Activated CD8-positive, alpha-beta memory T cell treated with anti-CD3 and anti-CD28 coated beads, Interleukin-2, amount 50 U/mL, for 1 hour (primary cell): Measurements from ENCODE around the gene PTPRT.

ENCODE experiments used
- DNase-seq: peaks from one replicate; pipeline ENCODE4 v3.0.0-alpha.2; 2020; ENCODE audit errors: extremely low read depth

The PTPRT gene

DNA sequence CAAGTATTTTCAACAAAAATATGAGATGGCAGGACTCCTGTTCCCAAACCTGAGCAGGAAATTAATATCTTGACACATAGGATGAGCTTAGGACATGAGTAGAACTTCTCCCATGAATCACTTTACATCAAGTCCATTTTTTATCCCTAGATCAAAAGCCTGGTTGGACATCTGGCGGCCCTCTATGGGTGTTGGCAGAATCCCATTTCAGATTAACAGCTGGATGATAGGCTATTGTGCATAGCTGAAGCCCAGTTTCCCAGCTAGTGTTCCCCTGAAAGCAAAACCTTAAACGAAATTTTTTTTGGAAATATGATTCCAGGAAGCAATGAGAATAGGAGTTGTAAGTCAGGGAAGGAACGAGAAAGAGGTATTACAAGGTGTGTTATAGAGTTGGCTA, 1122.1 kb downstream of the PTPRT start:
- no peak for DNase-seq

DNA sequence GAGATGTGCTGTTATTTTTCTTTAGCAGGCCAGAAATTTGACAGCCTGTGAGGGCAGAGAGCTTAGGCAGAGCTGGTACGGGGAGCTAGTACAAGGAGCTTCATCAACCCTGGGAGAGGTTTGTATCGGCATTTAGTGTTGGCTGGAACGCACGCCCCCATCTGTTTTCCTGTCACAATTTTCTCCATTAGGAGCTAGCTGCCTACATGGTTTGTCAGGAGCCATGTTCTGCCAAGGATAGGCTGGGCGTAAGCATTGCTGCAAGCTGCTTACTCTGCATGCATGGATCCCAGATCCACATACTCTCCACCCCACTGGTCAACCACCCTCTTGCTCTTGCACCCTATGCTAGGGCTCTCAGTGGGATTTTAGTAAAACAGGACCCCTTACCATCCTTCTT, 1122.5 kb downstream of the PTPRT start:
- DNase-seq: no peak

DNA sequence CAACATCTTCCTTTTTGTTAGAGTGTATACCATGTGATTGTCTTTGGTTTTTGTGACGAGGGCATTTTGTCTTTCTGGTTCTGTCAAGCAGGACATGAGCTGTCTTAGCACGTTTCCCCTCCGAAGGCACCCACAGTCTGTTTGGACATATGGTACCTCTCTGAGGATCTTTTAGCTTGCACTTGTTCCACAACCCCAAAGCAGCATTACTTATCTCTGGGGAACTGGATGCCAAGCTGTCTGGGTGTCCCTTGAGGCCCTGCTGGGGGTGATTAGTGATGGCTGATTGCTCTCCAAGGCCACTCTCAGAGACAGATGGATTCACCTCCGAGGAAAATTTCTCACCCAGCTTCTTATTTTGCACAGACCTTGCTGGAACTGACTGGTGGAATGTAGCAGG, 1126.6 kb downstream of the PTPRT start:
- DNase-seq: no peak

DNA sequence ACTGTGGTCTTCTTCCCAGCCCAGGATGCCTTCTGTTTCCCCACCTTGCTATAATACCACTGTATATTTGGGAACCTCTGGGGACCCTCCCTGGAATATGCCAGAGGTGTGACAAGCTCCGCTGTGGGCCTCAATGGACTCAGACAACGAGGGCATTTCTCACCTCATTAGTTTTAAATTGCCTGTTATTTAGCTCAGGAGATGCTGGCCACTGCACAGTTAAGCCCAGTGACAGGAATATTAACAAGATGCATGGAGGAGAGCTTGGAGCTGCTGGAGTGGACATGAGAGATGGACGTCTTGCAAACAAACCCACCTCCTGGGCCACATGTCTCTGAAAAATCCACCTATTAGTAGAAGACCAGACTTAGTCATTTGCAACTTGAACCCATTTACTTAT, 1136.4 kb downstream of the PTPRT start:
- DNase-seq: no peak

DNA sequence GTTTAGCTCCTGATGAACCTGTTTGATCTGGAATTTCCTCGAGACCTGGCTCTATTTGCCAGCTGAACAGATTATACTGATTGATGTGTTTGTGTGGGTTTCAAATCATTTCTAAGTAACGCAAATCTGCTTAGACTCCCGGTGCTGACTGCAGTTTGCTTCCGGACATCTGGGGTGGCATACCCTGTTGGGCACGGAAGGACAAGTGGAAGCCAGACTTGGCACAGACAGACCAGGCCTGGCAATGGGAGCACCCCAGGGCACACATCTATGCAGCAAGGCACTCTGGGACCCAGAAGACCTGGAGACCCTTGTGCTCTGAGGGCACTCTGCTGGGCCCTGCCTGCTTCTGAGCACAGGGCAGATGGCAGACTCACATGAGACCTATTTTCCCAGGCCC, 1137.8 kb downstream of the PTPRT start:
- no peak for DNase-seq

DNA sequence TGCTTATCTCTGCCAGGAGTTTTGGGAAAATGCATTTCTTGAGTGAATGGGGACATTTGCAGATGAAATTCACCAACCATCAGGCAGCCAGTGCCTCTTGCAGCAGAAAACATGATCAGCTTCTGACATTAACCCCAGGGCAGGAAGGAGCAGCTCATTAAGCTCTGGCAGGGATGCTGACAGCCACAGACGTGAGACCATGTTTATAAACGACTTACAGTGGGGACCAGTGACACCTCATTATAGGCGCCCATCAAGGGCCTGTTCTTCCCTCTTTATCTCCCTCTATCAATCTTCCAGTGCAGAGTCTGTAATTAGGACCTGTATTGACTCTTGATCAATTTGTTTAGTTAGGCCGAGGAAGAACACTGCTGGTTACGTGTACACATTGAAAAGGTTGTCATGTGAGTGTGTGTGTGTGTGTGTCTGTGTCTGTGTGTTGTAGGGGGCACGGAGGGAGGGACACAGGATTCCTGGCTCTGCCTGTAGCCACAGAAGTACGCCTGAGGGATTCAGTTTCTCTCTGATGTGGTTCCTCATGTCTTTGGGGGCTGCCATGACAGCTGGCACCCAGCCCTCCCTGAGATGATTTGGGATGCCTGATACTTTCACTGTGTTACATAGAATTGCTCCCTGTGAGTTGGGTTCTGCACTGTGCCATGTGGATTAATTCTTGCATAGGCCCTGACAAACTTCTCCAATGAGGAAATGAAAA, 1143.2 kb downstream of the PTPRT start:
- DNase-seq: no peak

DNA sequence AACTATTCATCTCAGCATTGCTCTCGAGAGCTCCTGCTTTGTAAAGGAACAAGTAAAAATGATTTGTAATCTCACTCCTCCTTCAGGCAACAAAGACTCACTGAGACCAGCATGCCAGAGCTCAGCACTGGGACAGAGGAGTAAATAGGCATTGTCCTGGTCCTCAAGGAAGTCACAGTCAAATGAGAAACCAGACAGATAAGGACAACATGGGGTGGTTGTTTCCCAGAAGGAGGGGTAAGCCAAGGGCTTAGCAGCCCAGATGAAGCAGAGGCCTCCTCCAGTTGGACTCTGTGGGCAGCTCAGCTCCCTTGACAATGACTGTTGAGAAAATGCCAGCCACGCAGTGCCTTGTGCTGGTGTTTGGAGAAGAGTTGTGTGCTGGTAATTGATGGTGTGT, 1145.8 kb downstream of the PTPRT start:
- no peak for DNase-seq

DNA sequence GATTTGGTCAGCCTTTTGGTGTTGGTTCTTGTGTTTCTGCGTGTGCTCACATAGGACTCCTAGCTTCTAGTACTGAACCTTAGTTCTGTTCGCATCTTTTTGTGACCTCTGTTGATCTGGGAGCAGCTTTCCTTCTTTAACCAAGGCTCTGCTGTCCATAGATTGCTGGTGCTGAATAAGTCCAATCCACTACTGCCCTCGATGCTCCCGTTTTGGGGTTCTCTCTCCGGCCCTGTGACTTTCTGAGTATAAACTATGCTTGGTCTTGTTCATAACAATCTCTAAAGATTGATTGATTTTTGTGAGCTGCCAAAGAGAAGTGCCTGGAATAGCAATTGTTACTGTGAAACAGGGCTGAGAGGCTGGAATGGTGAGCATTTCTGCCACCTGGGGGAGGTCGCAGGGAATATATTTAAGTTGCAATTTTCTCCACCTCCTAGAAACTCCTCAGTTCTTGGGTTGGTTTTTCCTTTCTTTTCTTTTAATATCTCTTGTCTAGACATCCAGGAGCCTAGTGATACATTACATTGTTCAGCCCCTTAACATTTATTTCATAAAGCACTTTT, 1148.6 kb downstream of the PTPRT start:
- DNase-seq: no peak

DNA sequence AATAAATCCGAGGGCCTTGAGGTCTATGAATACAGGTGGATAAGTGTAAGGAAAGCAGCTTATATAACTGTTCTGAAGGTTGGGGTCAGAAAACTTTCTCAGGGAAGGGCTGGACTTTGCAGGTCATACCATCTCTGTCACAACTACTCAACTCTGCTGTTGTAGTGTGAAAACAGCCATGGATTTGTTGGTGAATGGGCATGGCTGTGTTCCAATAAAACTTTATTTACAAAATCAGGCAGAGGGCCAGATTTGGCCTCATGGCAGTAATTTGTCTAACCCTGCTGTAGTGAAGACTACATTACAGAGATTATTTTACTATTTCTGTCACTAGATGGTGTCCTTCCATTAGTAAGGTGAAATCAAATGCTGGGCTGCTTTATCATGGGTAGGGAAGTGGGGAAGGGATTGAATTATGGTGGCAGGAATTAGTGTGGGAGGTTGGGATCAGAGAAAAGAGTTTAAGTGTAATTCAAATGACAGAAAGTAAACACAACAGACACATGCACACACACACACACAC, 1161.9 kb downstream of the PTPRT start:
- no peak for DNase-seq

DNA sequence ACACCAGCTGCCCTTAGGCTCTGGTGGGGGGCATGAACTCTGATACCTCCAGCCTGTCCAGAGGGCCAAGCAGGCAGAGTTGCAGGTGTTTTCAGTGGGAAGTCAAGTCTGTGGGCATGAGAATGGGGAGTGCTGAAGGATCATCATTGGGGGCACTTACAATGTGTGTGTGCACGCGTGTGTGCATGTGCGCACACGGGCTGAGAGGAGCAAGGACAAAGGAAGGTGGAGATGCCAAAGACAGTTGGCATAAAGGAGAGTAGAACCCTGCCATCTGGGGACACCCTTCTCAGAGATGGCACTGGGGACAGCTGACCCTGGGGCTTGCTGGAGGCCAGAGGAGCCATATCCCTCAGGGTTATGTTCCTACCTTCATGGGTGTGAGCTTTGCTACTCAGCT, 1163.1 kb downstream of the PTPRT start:
- no peak for DNase-seq

DNA sequence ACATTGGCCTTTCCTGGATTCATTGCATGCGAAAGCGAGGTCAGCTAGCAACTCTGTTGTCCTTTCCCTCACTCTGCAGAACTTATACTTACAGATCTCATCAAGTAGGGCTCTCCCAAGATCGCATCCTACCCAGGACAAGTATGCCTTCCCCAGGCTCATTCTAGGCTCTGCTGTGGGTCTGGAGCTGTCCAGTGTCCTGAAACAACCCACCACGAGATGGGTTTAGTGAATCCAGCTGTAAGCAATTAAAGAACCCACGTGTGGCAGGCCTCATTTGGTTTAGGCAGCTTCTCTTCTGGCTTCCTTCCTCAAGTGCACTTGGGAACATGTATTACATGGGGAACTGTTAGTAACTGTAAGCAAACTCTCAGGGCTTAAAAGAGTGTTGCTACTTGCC, 1165.1 kb downstream of the PTPRT start:
- DNase-seq: no peak
